ENCODE results near the gene AKAP8L.

DNA sequence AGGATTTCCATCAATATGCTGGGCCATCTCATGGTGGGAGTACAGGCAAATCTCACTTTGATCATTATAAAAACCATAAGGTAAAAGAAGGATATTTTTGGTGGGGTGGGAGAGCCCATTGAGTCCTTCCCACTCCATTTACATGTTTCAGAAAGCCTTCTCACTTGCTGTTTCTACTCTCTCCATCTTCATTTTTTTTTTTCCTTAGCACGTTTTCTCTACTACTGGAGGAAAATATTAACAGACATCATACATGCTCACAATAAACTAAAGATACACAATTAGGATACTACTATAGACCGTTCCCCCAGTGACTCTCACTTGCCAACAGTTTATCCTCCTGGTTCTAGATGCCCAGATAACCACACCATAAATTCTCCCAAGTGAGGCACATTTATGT is 37.4 kb downstream of the AKAP8L start:
- TF ChIP-seq POLR2A (IDR thresholded peaks at IDR 0.05), result no peak
- TF ChIP-seq, protein P1, sequence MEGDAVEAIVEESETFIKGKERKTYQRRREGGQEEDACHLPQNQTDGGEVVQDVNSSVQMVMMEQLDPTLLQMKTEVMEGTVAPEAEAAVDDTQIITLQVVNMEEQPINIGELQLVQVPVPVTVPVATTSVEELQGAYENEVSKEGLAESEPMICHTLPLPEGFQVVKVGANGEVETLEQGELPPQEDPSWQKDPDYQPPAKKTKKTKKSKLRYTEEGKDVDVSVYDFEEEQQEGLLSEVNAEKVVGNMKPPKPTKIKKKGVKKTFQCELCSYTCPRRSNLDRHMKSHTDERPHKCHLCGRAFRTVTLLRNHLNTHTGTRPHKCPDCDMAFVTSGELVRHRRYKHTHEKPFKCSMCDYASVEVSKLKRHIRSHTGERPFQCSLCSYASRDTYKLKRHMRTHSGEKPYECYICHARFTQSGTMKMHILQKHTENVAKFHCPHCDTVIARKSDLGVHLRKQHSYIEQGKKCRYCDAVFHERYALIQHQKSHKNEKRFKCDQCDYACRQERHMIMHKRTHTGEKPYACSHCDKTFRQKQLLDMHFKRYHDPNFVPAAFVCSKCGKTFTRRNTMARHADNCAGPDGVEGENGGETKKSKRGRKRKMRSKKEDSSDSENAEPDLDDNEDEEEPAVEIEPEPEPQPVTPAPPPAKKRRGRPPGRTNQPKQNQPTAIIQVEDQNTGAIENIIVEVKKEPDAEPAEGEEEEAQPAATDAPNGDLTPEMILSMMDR (IDR thresholded peaks at IDR 0.05), result no peak
